HL-60 (cell line): ENCODE data around the gene DAGLA.

Source experiments
- DNase-seq, 2 experiments: peaks; one replicate each; pipeline ENCODE4 v3.0.0-alpha.2; 2010 to 2020; ENCODE audit warnings: low read depth in 1 of 2, low spot score in 1 of 2
- H3K27ac ChIP-seq: fragments of 250-450 bp; sonication (Bioruptor Pico); replicated peaks from 2 replicates; pipeline ENCODE4 v1.5.1; 2020; ENCODE audit warnings: mild to moderate bottlenecking, moderate library complexity
- H3K27me3 ChIP-seq: fragments of 250-450 bp; sonication (Bioruptor Pico); 2 replicates; pipeline ENCODE4 v1.5.1; 2021; ENCODE audit warnings: mild to moderate bottlenecking, moderate library complexity; ENCODE audit not compliant: insufficient read depth, poor library complexity, severe bottlenecking
- H3K4me3 ChIP-seq: replicated peaks from 2 replicates; pipeline ENCODE4 v1.5.1; 2011; ENCODE audit warnings: mild to moderate bottlenecking, control low read depth, low read length; ENCODE audit not compliant: insufficient read depth
- CTCF ChIP-seq: IDR thresholded peaks from one replicate; pipeline ENCODE4 v1.5.1; 2011; ENCODE audit warnings: low read length, control low read depth, inconsistent platforms; ENCODE audit not compliant: insufficient read depth
- GABPA ChIP-seq: IDR thresholded peaks from 2 replicates; pipeline ENCODE4 v1.6.1; 2012; ENCODE audit warnings: low read depth
- POLR2AphosphoS5 ChIP-seq: IDR thresholded peaks from 2 replicates; pipeline ENCODE4 v1.6.1; 2012; ENCODE audit warnings: low read depth
- REST ChIP-seq: IDR thresholded peaks from 2 replicates; pipeline ENCODE4 v1.6.1; 2012; ENCODE audit warnings: low read depth; ENCODE audit not compliant: insufficient replicate concordance
- SPI1 ChIP-seq: IDR thresholded peaks from 2 replicates; pipeline ENCODE4 v1.6.1; 2012; ENCODE audit warnings: low read depth, mild to moderate bottlenecking, borderline replicate concordance

The DAGLA gene

DNA sequence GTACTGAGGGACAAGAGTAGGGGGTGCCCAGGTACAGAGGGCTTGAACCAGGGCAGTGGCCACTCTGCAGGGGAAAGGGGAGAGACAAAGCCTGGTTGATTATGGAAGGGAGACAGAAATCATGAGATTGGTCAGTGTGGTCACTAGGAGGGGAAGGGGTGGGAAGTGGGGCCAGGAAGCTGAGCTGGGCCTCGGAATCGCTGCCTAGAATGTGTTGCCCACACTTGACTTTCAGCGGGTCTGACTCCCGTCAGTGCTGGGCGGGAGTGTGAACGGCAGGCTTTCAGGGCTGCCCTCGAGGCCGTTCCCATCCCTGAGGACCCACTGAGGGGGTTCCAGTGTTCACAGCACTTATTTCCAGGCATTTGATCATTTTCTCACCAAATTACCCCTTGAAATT lies 5.9 kb downstream of the DAGLA start:
- TF ChIP-seq REST = no peak
- TF ChIP-seq CTCF = no peak
- no peak for TF ChIP-seq SPI1
- no peak for TF ChIP-seq POLR2AphosphoS5
- TF ChIP-seq GABPA = no peak
- peaks cover 30% of the 10 kb centered on the region for H3K27me3 ChIP-seq
- DNase-seq = no peak
- no peak overlapping the region for H3K4me3 ChIP-seq
- no peak overlapping the region for H3K27ac ChIP-seq

DNA sequence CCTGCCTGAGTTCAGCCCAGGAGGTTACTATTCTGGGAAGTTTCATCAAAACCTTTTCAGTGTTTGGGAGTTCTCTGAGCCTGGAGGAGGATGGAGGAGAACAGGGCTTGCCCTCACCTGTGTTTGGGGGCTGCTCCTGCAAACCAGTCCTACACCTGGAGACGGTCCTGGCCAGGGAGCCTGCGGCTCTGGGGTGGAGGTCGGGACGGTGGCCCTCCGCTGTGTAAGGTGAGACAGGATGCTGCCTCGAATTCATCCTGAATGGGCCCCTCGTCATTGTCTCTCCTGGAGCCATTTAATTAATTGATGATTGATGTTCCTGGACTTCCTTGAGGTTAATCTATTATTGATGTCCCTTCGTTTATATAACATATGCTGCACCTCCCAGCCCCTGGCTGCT lies 6.3 kb downstream of the DAGLA start:
- Histone ChIP-seq H3K27me3 (peaks cover 27% of the 10 kb centered on the region), H3K27ac (no peak overlapping the region), H3K4me3 (no peak overlapping the region)
- TF ChIP-seq CTCF = no peak
- TF ChIP-seq REST = no peak
- TF ChIP-seq GABPA = no peak
- no peak for TF ChIP-seq POLR2AphosphoS5
- TF ChIP-seq SPI1 = no peak
- DNase-seq = no peak

- Histone ChIP-seq H3K4me3 (no peak overlapping the region), H3K27ac (no peak overlapping the region), H3K27me3 (peaks cover 27% of the 10 kb centered on the region)
- DNase-seq = no peak
- TF ChIP-seq SPI1 (no peak), CTCF (no peak), GABPA (no peak), REST (no peak), POLR2AphosphoS5 (no peak)
Observed at GRCh38 chr11:61687420-61687819, 7.2 kb downstream of the DAGLA start.
